HG03159 (cell line): ENCODE data around the gene CABLES1.
"Not testable (repeated sequence)": the region's sequence is repeated elsewhere in the genome, so short reads cannot be mapped to it uniquely, and the experiment has no call there.

Experiments
- ATAC-seq: cut with Tn5 transposase; IDR thresholded peaks from one replicate; pipeline ENCODE4 v1.9.1; 2021; ENCODE audit warnings: mild to moderate bottlenecking, moderate library complexity; ENCODE audit not compliant: unreplicated experiment

CABLES1 gene

GRCh38 chr18:23259701-23260681 lies 124.7 kb downstream of the CABLES1 start:
- ATAC-seq: no peak

DNA sequence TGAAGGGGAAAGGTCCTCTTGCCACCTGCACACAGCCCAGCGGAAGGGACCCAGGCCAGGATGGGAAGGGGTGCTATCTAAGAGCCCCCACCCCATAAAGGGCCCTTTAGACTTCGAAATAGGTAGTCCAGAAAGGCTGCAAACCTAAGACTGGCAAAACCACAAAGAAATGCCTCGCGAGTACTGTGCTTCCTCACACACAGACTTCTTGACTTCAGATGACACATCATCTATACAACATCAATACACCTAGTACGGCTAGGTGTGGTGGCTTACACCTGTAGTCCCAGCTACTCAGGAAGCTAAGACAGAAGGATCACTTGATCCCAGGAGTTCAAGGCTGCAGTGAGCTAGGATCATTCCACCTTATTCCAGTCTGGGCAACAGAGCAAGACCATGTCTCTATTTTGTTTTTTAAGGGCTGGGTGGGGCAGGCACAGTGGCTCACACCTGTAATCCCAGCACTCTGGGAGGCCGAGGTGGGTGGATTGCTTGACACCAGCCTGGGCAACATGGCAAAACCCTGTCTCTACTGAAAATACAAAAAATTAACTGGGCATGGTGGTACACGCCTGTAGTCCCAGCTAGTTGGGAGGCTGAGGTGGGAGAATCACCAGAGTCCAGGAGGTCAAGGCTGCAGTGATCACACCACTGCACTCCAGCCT lies 125.8 kb downstream of the CABLES1 start:
- no peak for ATAC-seq

DNA sequence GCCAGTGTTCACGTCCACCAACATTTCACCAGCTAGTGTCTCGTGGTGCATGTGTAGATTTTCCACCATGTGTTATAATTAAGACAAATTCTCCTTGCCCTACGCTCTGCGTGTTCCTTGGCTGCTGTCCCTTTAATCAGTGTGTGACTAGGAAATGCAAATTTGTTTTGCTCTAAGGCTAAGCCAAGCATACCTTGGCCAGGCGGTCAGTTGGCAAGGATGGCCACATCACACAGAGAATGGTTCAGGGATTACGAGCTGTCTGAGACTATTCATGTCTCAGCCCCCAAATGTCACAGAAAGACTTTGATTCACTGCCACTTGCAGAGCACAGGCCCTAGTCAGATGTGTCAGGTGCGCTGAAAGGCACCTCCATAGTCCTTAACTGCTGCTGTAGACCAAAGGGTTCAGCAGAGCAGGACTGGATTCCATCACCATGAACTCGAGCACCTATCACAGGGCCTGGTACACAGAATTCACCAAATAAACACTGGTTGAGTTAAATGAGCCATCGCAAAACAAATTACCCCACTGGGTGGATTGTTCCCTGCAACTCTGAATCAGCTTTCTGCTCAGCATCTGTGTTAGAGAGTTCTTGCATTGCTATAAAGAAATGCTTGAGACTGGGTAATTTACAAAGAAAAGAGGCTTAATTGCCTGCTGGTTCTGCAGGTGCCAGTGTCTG lies 128.4 kb downstream of the CABLES1 start:
- ATAC-seq: no peak

DNA sequence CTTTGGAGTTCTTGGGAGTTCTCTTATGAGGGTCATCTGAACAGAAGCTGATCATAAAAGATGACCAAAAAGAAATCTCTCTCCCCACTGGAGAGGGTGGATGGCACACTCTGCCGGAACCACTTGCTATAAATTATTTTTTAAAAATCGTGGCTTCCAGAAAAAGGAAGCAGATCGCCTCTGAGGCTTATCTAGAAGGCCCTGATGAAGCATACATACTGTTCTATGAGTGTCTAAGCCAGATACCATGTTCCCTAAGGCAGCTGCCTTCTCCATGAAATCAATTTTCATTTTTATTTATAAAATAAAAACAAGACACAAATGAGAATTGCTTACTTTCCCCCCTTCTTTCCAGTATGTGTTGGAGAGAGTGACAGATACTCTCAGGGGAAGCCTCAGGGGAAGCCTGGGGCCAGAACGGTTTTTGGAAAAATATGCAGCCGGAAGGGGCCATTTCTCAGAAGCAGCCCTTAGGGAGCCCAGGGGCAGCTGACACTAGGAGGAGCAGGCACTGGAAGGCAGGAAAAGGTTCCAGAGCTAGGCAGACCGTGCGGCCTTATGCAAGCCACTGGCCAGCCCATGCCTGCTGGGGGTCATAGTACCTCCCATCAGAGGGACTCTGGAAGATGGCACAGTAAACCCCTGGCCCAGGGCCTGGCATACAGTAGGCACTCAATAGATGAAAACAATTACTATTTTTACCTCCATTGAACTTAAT lies 130.6 kb downstream of the CABLES1 start:
- no peak for ATAC-seq

GRCh38 chr18:23266717-23267446 lies 131.6 kb downstream of the CABLES1 start:
- no peak for ATAC-seq

DNA sequence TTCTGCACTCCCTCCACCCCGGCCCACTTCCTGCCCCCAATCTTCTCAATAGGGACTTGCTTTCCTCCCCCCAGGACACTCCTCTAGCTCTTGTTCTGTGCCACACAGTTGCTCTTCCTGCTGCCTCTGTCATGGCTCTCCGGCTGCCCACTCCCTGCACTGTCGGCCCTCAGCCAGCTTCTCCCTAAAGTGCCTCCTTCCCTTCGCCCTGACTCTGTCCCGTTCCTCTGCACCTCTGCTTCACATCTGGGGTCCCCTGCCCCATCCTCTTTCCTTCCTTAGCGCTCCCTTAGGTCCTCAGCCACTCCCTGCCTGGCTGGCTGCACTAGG lies 132.1 kb downstream of the CABLES1 start:
- ATAC-seq: no peak

GRCh38 chr18:23268641-23269040 lies 133.4 kb downstream of the CABLES1 start:
- ATAC-seq: no peak

DNA sequence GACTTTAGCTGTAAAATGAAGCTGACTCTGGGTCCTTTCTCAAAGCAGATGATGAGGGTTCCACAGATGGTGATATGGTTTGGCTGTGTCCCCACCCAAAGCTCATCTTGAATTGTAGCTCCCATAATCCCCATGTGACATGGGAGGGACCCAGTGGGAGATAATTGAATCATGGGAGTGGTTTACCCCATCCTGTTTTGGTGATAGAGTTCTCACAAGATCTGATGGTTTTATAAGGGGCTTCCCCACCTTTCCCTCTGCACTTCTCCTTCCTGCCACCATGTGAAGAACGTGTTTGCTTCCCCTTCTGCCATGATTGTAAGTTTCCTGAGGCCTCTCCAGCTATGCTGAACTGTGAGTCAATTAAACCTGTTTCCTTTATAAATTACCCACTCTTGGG lies 133.8 kb downstream of the CABLES1 start:
- ATAC-seq: not testable (repeated sequence)

GRCh38 chr18:23269928-23270327 lies 134.6 kb downstream of the CABLES1 start:
- no peak for ATAC-seq

GRCh38 chr18:23270986-23271680 lies 135.8 kb downstream of the CABLES1 start:
- ATAC-seq: no peak

GRCh38 chr18:23272498-23273232 lies 137.4 kb downstream of the CABLES1 start:
- ATAC-seq: no peak

- ATAC-seq: no peak
Measured at GRCh38 chr18:23273443-23273966, 138.2 kb downstream of the CABLES1 start.

- no peak for ATAC-seq
Measured at GRCh38 chr18:23274638-23275482, 139.6 kb downstream of the CABLES1 start.

DNA sequence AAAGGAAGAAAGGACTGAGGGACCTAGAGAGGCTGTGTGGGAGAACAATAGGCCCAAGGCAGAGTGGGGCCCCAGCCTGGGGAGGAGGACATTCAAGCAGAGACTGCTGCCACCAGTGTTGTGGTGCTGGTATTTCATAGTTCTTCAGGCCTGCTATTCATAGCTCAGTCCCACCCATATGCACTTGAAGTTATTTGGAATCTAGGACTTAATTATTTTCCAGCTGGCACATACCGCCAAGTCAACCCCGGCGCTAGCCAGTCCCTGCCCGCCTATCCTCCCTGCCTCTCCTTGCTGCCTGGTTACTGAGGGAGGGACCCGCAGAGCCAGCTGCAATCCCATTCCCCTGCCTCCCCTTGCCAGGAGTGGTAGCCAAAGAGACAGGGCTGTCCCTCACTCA lies 141.2 kb downstream of the CABLES1 start:
- no peak for ATAC-seq

- no peak for ATAC-seq
Measured at GRCh38 chr18:23277399-23277798, 142.1 kb downstream of the CABLES1 start.

DNA sequence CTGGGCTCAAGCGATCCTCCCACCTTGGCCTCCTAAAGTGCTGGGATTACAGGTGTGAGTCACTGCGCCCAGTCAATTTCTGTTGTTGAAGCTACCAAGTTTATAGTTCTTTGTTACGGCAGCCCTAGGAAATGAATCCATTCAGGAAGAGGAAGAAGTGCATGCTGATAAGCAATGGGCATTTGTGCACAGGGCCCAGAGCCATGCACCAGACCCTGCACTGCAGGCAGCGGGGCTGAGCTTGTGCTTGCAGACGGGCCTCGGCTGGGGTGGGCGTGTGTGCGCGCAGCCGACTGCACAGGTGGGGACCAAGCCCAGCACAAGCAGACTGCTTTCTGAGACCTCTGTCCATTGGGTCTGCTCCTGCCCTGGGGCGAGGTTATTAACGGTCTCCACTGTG lies 144.6 kb downstream of the CABLES1 start:
- ATAC-seq: no peak

DNA sequence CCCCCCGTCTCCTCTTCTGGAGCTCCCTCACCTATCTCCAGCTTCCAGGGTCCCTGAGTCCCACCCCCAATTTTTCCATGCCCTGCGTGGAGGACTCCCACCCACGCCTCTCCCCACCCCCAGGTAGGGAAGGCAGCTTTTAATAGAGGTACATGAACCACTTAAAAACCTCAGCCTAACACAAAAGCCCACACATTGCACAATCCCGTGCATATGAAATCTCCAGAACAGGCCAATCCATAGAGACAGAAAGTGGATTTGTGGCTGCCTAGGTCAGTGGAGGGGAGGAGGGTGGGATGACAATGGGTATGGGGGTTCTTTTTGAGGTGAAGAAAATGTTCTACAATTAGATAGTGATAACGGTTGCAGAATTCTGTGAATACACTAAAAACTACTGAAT lies 145.6 kb downstream of the CABLES1 start:
- no peak for ATAC-seq
